ENCODE results near the gene CTAGE4. TPM values are rescaled to one million over a fixed set of nuclear protein-coding genes. Genes with fewer than 3 reads are reported as not detected.
"Not testable (repeated sequence)": the region's sequence is repeated elsewhere in the genome, so short reads cannot be mapped to it uniquely, and the experiment has no call there.

CTAGE4 gene
- total and polyA plus RNA-seq, 10 donors = 0.17 to 5.9 (median 1.4) TPM; not detected in 1

GRCh38 chr7:144144426-144144825 lies 38.8 kb upstream of the CTAGE4 start:
- DNase-seq = no peak
- 91 to 96% (median 95%) methylated on average over 3 of the region's 3 CpGs for WGBS, 5 donors
- Histone ChIP-seq H3K27ac (no peak overlapping the region), H3K4me1 (no peaks in the 10 kb centered on the region), H3K36me3 (no peaks in the 10 kb centered on the region), H3K4me3 (no peak overlapping the region), H3K27me3 (replicated peaks in 1 of 7) (no peaks in the 10 kb centered on the region), H3K9me3 (peaks cover 11 to 45% (median 28%) of the 10 kb centered on the region in 8 donors)
- intact Hi-C loops (cut with DNase I; ENCODE audit: low total_unique reads) = no loop called here
- TF ChIP-seq POLR2A (IDR thresholded peaks at IDR 0.05) = no peak
- TF ChIP-seq POLR2AphosphoS5 (IDR thresholded peaks at IDR 0.05) = no peak
- no peak for TF ChIP-seq CTCF (IDR thresholded peaks at IDR 0.05 in 8 of 11, conservative IDR thresholded peaks at IDR 0.05 in 3 of 11)

- intact Hi-C loops (cut with DNase I; ENCODE audit: low total_unique reads) = no loop called here
- Histone ChIP-seq H3K27me3 (replicated peaks in 1 of 7) (no peaks in the 10 kb centered on the region), H3K4me3 (no peak overlapping the region), H3K9me3 (peaks cover 15 to 61% (median 48%) of the 10 kb centered on the region in 8 donors), H3K36me3 (no peaks in the 10 kb centered on the region), H3K27ac (no peak overlapping the region), H3K4me1 (no peaks in the 10 kb centered on the region)
- no peak for TF ChIP-seq POLR2AphosphoS5 (IDR thresholded peaks at IDR 0.05)
- TF ChIP-seq CTCF (IDR thresholded peaks at IDR 0.05 in 8 of 11, conservative IDR thresholded peaks at IDR 0.05 in 3 of 11) = no peak
- no peak for TF ChIP-seq POLR2A (IDR thresholded peaks at IDR 0.05)
- no peak for DNase-seq
- WGBS, 5 donors = 74 to 88% (median 82%) methylated on average over 2 of the region's 2 CpGs
These were observed 34.9 kb upstream of the CTAGE4 start for GRCh38 chr7:144148224-144148827.

GRCh38 chr7:144158861-144159260 lies 24.4 kb upstream of the CTAGE4 start:
- intact Hi-C loops (cut with DNase I; ENCODE audit: low total_unique reads) = no loop called here
- Histone ChIP-seq H3K27me3 (replicated peaks in 1 of 7) (no peaks in the 10 kb centered on the region), H3K4me3 (no peak overlapping the region), H3K27ac (no peak overlapping the region), H3K36me3 (no peaks in the 10 kb centered on the region), H3K4me1 (no peaks in the 10 kb centered on the region), H3K9me3 (no peaks in the 10 kb centered on the region)
- TF ChIP-seq POLR2A (IDR thresholded peaks at IDR 0.05) (no peak), CTCF (IDR thresholded peaks at IDR 0.05 in 8 of 11, conservative IDR thresholded peaks at IDR 0.05 in 3 of 11) (no peak), POLR2AphosphoS5 (IDR thresholded peaks at IDR 0.05) (no peak)
- DNase-seq = no peak
- 68 to 97% (median 87%) methylated on average over 1 of the region's 1 CpG for WGBS, 5 donors

GRCh38 chr7:144164784-144165183 lies 18.5 kb upstream of the CTAGE4 start:
- no peaks in the 10 kb centered on the region for H3K9me3 ChIP-seq
- no peak for DNase-seq
- TF ChIP-seq POLR2A (IDR thresholded peaks at IDR 0.05) = no peak
- no peak for TF ChIP-seq POLR2AphosphoS5 (IDR thresholded peaks at IDR 0.05)
- TF ChIP-seq CTCF (IDR thresholded peaks at IDR 0.05 in 8 of 11, conservative IDR thresholded peaks at IDR 0.05 in 3 of 11) = no peak
- no peak overlapping the region for H3K4me3 ChIP-seq
- H3K27me3 ChIP-seq (replicated peaks in 1 of 7) = no peaks in the 10 kb centered on the region
- H3K36me3 ChIP-seq = no peaks in the 10 kb centered on the region
- no peak overlapping the region for H3K27ac ChIP-seq
- WGBS, 5 donors = 77 to 92% (median 82%) methylated on average over 2 of the region's 2 CpGs
- intact Hi-C loops (cut with DNase I; ENCODE audit: low total_unique reads) = no loop called here
- no peaks in the 10 kb centered on the region for H3K4me1 ChIP-seq

- 86 to 97% (median 89%) methylated on average over 4 of the region's 4 CpGs for WGBS, 5 donors
- H3K9me3 ChIP-seq; H3K4me1 ChIP-seq; H3K27ac ChIP-seq; DNase-seq; H3K27me3 ChIP-seq (replicated peaks in 1 of 7); intact Hi-C loops (cut with DNase I; ENCODE audit: low total_unique reads); H3K36me3 ChIP-seq; H3K4me3 ChIP-seq: not testable (repeated sequence)
These were observed 11.5 kb upstream of the CTAGE4 start for GRCh38 chr7:144171594-144172350.
